B cell (primary cell): ENCODE data around the gene NIN. TPM values are rescaled to one million over a fixed set of nuclear protein-coding genes. Genes with fewer than 3 reads are reported as not detected.
"Not testable (repeated sequence)": the region's sequence is repeated elsewhere in the genome, so short reads cannot be mapped to it uniquely, and the experiment has no call there.

Source experiments
- ATAC-seq: fragments of 200-7000 bp; cut with Tn5 transposase; one replicate; pipeline ENCODE4 v1.10.0; 2021; ENCODE audit warnings: low read depth, mild to moderate bottlenecking, moderate number of reproducible peaks, moderate library complexity
- CTCF ChIA-PET: fragments of 350-600 bp; sonication (Branson Sonifier 250); formaldehyde crosslinking; loops from one replicate; lab custom pipeline; 2021; ENCODE audit warnings: antibody characterized with exemption, inconsistent platforms; lab: Charles Lee
- POLR2A ChIA-PET: fragments of 350-600 bp; sonication (Branson Sonifier 250); formaldehyde crosslinking; loops from one replicate; lab custom pipeline; 2021; ENCODE audit warnings: antibody characterized with exemption; lab: Charles Lee
- DNase-seq: peaks from one replicate; pipeline ENCODE4 v3.0.0; 2013
- H2AFZ ChIP-seq: 2 replicates; pipeline ENCODE4 v1.6.1; 2012; ENCODE audit warnings: mild to moderate bottlenecking, low read depth, low read length; ENCODE audit not compliant: insufficient read depth, poor library complexity, severe bottlenecking
- H3K27ac ChIP-seq, 2 donors: 1 replicate in 1 of 2; 2 replicates in 1 of 2; pipeline ENCODE4 v1.5.1; 2012 to 2013; ENCODE audit warnings: low read length in 2 of 2, mild to moderate bottlenecking in 2 of 2, moderate library complexity in 1 of 2
- H3K27me3 ChIP-seq, 4 experiments: fragments of 200-600 bp in 1 of 4; sonication (generic) in 1 of 4; replicated peaks in 1 of 4; 1 replicate in 2 of 4; 2 replicates in 2 of 4; pipeline versions ENCODE4 v1.6.1 to v1.7.0; 2013 to 2016; ENCODE audit warnings: low read length in 3 of 4, mild to moderate bottlenecking in 2 of 4, mixed read lengths in 1 of 4, moderate library complexity in 1 of 4; ENCODE audit not compliant: insufficient read depth in 4 of 4, control insufficient read depth in 3 of 4; ENCODE audit errors: control extremely low read depth in 1 of 4
- H3K36me3 ChIP-seq, 2 experiments: replicated peaks in 1 of 2; 1 replicate in 1 of 2; 2 replicates in 1 of 2; pipeline versions ENCODE4 v1.6.1 to v1.7.1; 2013; ENCODE audit warnings: low read length in 1 of 2; ENCODE audit not compliant: insufficient read depth in 2 of 2, control insufficient read depth in 1 of 2; ENCODE audit errors: control extremely low read depth in 1 of 2, extremely low read depth in 1 of 2
- H3K4me1 ChIP-seq, 2 donors: fragments of 200-600 bp in 1 of 2; sonication (generic) in 1 of 2; 1 replicate in 1 of 2; 2 replicates in 1 of 2; pipeline versions ENCODE4 v1.5.1 to v1.6.1; 2013 to 2017; ENCODE audit warnings: low read length in 2 of 2; ENCODE audit not compliant: control insufficient read depth in 2 of 2, insufficient read depth in 2 of 2
- H3K4me2 ChIP-seq: replicated peaks from 2 replicates; pipeline ENCODE3; 2012; ENCODE audit warnings: mild to moderate bottlenecking, low read depth, low read length; ENCODE audit not compliant: poor library complexity, severe bottlenecking
- H3K4me3 ChIP-seq, 5 experiments: fragments of 200-600 bp in 1 of 5; sonication (generic) in 1 of 5; 1 replicate in 3 of 5; 2 replicates in 2 of 5; pipeline versions ENCODE4 v1.5.1 to v1.7.0; 2011 to 2016; ENCODE audit warnings: low read length in 4 of 5, mild to moderate bottlenecking in 4 of 5, low read depth in 2 of 5, control low read depth in 1 of 5, moderate library complexity in 1 of 5; ENCODE audit not compliant: insufficient read depth in 1 of 5; ENCODE audit errors: control extremely low read depth in 1 of 5, extremely low read depth in 1 of 5
- H3K79me2 ChIP-seq: fragments of 200-600 bp; sonication (generic); one replicate; pipeline ENCODE4 v1.6.0; 2016; ENCODE audit warnings: low read length; ENCODE audit not compliant: control insufficient read depth, insufficient read depth
- H3K9ac ChIP-seq: fragments of 200-600 bp; sonication (generic); 2 replicates; pipeline ENCODE4 v1.6.1; 2017; ENCODE audit warnings: mild to moderate bottlenecking, low read length, moderate library complexity
- H3K9me3 ChIP-seq, 3 donors: one replicate each; pipeline versions ENCODE4 v1.6.1 to v1.7.1; 2013; ENCODE audit warnings: low read length in 2 of 3; ENCODE audit not compliant: control insufficient read depth in 2 of 3, insufficient read depth in 1 of 3; ENCODE audit errors: control extremely low read depth in 1 of 3
- H4K20me1 ChIP-seq: 2 replicates; pipeline ENCODE4 v1.6.0; 2012; ENCODE audit warnings: mild to moderate bottlenecking, low read length; ENCODE audit not compliant: insufficient read depth, control insufficient read depth, poor library complexity, severe bottlenecking
- H3K27ac Mint-ChIP-seq: one replicate; pipeline ENCODE4 v1.8.0; 2021; ENCODE audit warnings: mixed read lengths
- H3K27me3 Mint-ChIP-seq: one replicate; pipeline ENCODE4 v1.8.0; 2021; ENCODE audit warnings: mixed read lengths
- H3K4me1 Mint-ChIP-seq: one replicate; pipeline ENCODE4 v1.8.0; 2021; ENCODE audit warnings: mixed read lengths
- H3K4me3 Mint-ChIP-seq: one replicate; pipeline ENCODE4 v1.8.0; 2021; ENCODE audit warnings: mixed read lengths
- H3K9me3 Mint-ChIP-seq: one replicate; pipeline ENCODE4 v1.8.0; 2022; ENCODE audit warnings: mixed read lengths; ENCODE audit not compliant: insufficient read depth
- CTCF ChIP-seq: fragments of 200-600 bp; IDR thresholded peaks from one replicate; pipeline ENCODE4 v1.8.0; 2022; ENCODE audit warnings: antibody characterized with exemption, mild to moderate bottlenecking
- EZH2 ChIP-seq: IDR thresholded peaks from 2 replicates; pipeline ENCODE4 v1.6.1; 2012; ENCODE audit warnings: borderline replicate concordance, low read depth, mild to moderate bottlenecking, moderate library complexity, low read length; ENCODE audit not compliant: insufficient read depth, poor library complexity, severe bottlenecking
- WGBS: methylation state at CpG from one replicate; pipeline ENCODE4 v1.1.5; 2013; ENCODE audit warnings: missing lambda C conversion rate; ENCODE audit not compliant: insufficient coverage; 5-methylcytosine and 5-hydroxymethylcytosine counted together
- intact Hi-C: fragments of 100-400 bp; cut with micrococcal nuclease; formaldehyde crosslinking; loops from one replicate; pipeline ENCODE4 v1.10.0; 2022
- polyA plus RNA-seq: library from polyadenylated mRNA; depleted of rRNA; stranded (reverse); fragments of >200 nt; gene quantifications from 2 replicates; pipeline ENCODE4 v1.2.3, GENCODE V29; 2012
- total RNA-seq, 2 donors: library from RNA; stranded (reverse); fragments of 120-200 nt in 1 of 2; gene quantifications; 1 replicate in 1 of 2; 2 replicates in 1 of 2; pipeline versions ENCODE4 v1.2.3 to v1.2.4, GENCODE V29; 2013 to 2022

The NIN gene
- total and polyA plus RNA-seq, 2 donors (not counting 1 experiment from before 2014, with no cell fraction given), result 25.4 to 219 TPM

- H3K36me3 ChIP-seq, result peaks cover 1 to 18% of the 10 kb centered on the region in 2 experiments
- no peak overlapping the region for H3K4me2 ChIP-seq
- ATAC-seq, result no peak
- no peak overlapping the region for H2AFZ ChIP-seq
- no peak overlapping the region for H3K4me3 Mint-ChIP-seq
- POLR2A ChIA-PET, result no interaction called here
- intact Hi-C loops, result no loop called here
- no peaks in the 10 kb centered on the region for H3K9me3 Mint-ChIP-seq
- TF ChIP-seq EZH2 (no peak), CTCF (no peak)
- peaks cover 79% of the 10 kb centered on the region for H3K4me1 Mint-ChIP-seq
- H3K27me3 Mint-ChIP-seq, result no peaks in the 10 kb centered on the region
- no peaks in the 10 kb centered on the region for H3K27me3 ChIP-seq
- H4K20me1 ChIP-seq, result peaks cover 55% of the 10 kb centered on the region
- peak overlapping the region; percentile 78 for H3K27ac Mint-ChIP-seq
- no peak overlapping the region for H3K9ac ChIP-seq
- CTCF ChIA-PET, result interaction anchor here (0.7 to 1.1 kb wide), 4 partner anchors 20 to 43 kb away, joined by 3 to 4 read pairs (median 3); no protein-coding TSS in a partner anchor
- H3K4me3 ChIP-seq, result no peak overlapping the region
- H3K27ac ChIP-seq, result peak overlapping the region in 1 of 2 donors; percentile 40
- H3K9me3 ChIP-seq, result no peaks in the 10 kb centered on the region
- peaks cover 98% of the 10 kb centered on the region for H3K79me2 ChIP-seq
- 96% methylated on average over 4 of the region's 6 CpGs for WGBS
- peaks cover 64 to 70% of the 10 kb centered on the region in 2 donors for H3K4me1 ChIP-seq
- no peak for DNase-seq
Observed at GRCh38 chr14:50816395-50817047, 14.4 kb downstream of the NIN start.

GRCh38 chr14:50815526-50815925 is 15.4 kb downstream of the NIN start:
- peaks cover 70% of the 10 kb centered on the region for H3K4me1 Mint-ChIP-seq
- H3K9ac ChIP-seq, H3K9me3 Mint-ChIP-seq, H3K4me3 Mint-ChIP-seq, DNase-seq, H3K27me3 Mint-ChIP-seq, H3K27me3 ChIP-seq, H3K9me3 ChIP-seq, H3K4me3 ChIP-seq, H2AFZ ChIP-seq, POLR2A ChIA-PET, ATAC-seq, H3K27ac ChIP-seq, intact Hi-C loops, H3K4me2 ChIP-seq: not testable (repeated sequence)
- H3K4me1 ChIP-seq, result peaks cover 62 to 67% of the 10 kb centered on the region in 2 donors
- H3K27ac Mint-ChIP-seq, result peak overlapping the region; percentile 12
- H3K36me3 ChIP-seq, result peaks cover 1 to 18% of the 10 kb centered on the region in 2 experiments
- peaks cover 54% of the 10 kb centered on the region for H4K20me1 ChIP-seq
- CTCF ChIA-PET, result interaction anchor here (4.5 kb wide), 1 partner anchor 45 kb away, joined by 19 read pairs; no protein-coding TSS in a partner anchor
- WGBS, result 98% methylated on average over 5 of the region's 5 CpGs
- H3K79me2 ChIP-seq, result peaks cover 98% of the 10 kb centered on the region

- ATAC-seq, H3K27me3 Mint-ChIP-seq, H3K4me3 ChIP-seq, H3K9me3 ChIP-seq, H3K27me3 ChIP-seq, intact Hi-C loops, H3K9ac ChIP-seq, H3K27ac ChIP-seq, H3K4me2 ChIP-seq, H3K4me3 Mint-ChIP-seq, H3K9me3 Mint-ChIP-seq, DNase-seq, H2AFZ ChIP-seq: not testable (repeated sequence)
- ChIA-PET CTCF (interaction anchor here (2.3 to 4.5 kb wide), 2 partner anchors 15 to 45 kb away, joined by 5 to 19 read pairs; no protein-coding TSS in a partner anchor), POLR2A (interaction anchor here (1.2 kb wide), 1 partner anchor 8 kb away, joined by 3 read pairs; no protein-coding TSS in a partner anchor)
- Histone ChIP-seq H3K4me1 (peaks cover 58 to 62% of the 10 kb centered on the region in 2 donors), H3K79me2 (peaks cover 98% of the 10 kb centered on the region), H3K36me3 (peaks cover 1 to 15% of the 10 kb centered on the region in 2 experiments), H4K20me1 (peaks cover 53% of the 10 kb centered on the region)
- Mint-ChIP-seq H3K4me1 (peaks cover 66% of the 10 kb centered on the region), H3K27ac (peak overlapping the region; percentile 39)
- WGBS, result no CpG with 5 or more reads among the region's 1 CpG
Observed at GRCh38 chr14:50815058-50815457, 15.9 kb downstream of the NIN start.
